ENCODE results near the gene ST8SIA6.

The ST8SIA6 gene

GRCh38 chr10:17352583-17352982, 101.8 kb downstream of the ST8SIA6 start:
- Histone ChIP-seq H4K20me1 (ENCODE audit: insufficient read depth, low read length) (no peaks in the 10 kb centered on the region), H3K27me3 (replicated peaks; ENCODE audit: insufficient read depth, low read length) (no peaks in the 10 kb centered on the region), H3K4me1 (ENCODE audit: low read length) (no peaks in the 10 kb centered on the region), H3K36me3 (replicated peaks; ENCODE audit: insufficient read depth, low read length) (no peaks in the 10 kb centered on the region), H3K9me3 (replicated peaks; ENCODE audit: insufficient read depth, low read length) (no peaks in the 10 kb centered on the region), H3K9me2 (replicated peaks; ENCODE audit: insufficient read depth, low read length) (no peaks in the 10 kb centered on the region), H3K27ac (ENCODE audit: low read length) (no peak overlapping the region), H3K79me2 (ENCODE audit: low read length) (no peaks in the 10 kb centered on the region), H3K4me3 (ENCODE audit: low read length) (no peak overlapping the region), H2AFZ (ENCODE audit: low read length) (no peak overlapping the region), H3F3A (ENCODE audit: insufficient read depth, low read length) (no peaks in the 10 kb centered on the region), H3K4me2 (ENCODE audit: low read depth, low read length) (no peak overlapping the region), H3K9ac (ENCODE audit: low read length) (no peak overlapping the region)
- no peak for TF ChIP-seq EZH2phosphoT487 (IDR thresholded peaks at IDR 0.05; ENCODE audit: low read length)
- TF ChIP-seq, protein P1, sequence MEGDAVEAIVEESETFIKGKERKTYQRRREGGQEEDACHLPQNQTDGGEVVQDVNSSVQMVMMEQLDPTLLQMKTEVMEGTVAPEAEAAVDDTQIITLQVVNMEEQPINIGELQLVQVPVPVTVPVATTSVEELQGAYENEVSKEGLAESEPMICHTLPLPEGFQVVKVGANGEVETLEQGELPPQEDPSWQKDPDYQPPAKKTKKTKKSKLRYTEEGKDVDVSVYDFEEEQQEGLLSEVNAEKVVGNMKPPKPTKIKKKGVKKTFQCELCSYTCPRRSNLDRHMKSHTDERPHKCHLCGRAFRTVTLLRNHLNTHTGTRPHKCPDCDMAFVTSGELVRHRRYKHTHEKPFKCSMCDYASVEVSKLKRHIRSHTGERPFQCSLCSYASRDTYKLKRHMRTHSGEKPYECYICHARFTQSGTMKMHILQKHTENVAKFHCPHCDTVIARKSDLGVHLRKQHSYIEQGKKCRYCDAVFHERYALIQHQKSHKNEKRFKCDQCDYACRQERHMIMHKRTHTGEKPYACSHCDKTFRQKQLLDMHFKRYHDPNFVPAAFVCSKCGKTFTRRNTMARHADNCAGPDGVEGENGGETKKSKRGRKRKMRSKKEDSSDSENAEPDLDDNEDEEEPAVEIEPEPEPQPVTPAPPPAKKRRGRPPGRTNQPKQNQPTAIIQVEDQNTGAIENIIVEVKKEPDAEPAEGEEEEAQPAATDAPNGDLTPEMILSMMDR (IDR thresholded peaks at IDR 0.05; ENCODE audit: low read length), result no peak
- DNase-seq, result no peak

DNA sequence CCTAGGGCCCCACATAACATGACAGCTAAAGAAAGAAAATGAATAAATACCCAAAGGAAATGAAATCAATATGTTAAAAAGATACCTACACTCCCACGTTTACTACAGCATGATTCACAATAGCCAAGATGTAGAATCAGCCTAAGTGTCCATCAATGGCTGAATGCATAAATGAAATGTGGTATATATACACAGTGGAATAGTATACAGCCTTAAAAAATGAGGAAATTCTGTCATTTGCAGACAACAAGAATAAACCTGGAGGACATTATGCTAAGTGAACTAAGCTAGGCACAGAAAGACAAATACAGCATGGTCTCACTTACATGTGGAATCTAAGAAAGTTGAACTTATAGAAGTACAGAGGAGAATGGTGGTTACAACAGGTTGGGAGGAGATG, 102.9 kb downstream of the ST8SIA6 start:
- no peak overlapping the region for H3K27ac ChIP-seq (ENCODE audit: low read length)
- no peaks in the 10 kb centered on the region for H3K9me2 ChIP-seq (replicated peaks; ENCODE audit: insufficient read depth, low read length)
- H3K9ac ChIP-seq (ENCODE audit: low read length), result no peak overlapping the region
- H2AFZ ChIP-seq (ENCODE audit: low read length), result no peak overlapping the region
- DNase-seq, result no peak
- no peaks in the 10 kb centered on the region for H3F3A ChIP-seq (ENCODE audit: insufficient read depth, low read length)
- H3K27me3 ChIP-seq (replicated peaks; ENCODE audit: insufficient read depth, low read length), result no peaks in the 10 kb centered on the region
- H3K4me3 ChIP-seq (ENCODE audit: low read length), result no peak overlapping the region
- no peaks in the 10 kb centered on the region for H4K20me1 ChIP-seq (ENCODE audit: insufficient read depth, low read length)
- H3K4me2 ChIP-seq (ENCODE audit: low read depth, low read length), result no peak overlapping the region
- no peaks in the 10 kb centered on the region for H3K36me3 ChIP-seq (replicated peaks; ENCODE audit: insufficient read depth, low read length)
- no peaks in the 10 kb centered on the region for H3K9me3 ChIP-seq (replicated peaks; ENCODE audit: insufficient read depth, low read length)
- TF ChIP-seq EZH2 (optimal IDR thresholded peaks at IDR 0.05; ENCODE audit: low read depth, low read length) (no peak), EZH2phosphoT487 (IDR thresholded peaks at IDR 0.05; ENCODE audit: low read length) (no peak)
- TF ChIP-seq, protein P1 (IDR thresholded peaks at IDR 0.05; ENCODE audit: low read length), result no peak
- H3K79me2 ChIP-seq (ENCODE audit: low read length), result no peaks in the 10 kb centered on the region
- no peaks in the 10 kb centered on the region for H3K4me1 ChIP-seq (ENCODE audit: low read length)

DNA sequence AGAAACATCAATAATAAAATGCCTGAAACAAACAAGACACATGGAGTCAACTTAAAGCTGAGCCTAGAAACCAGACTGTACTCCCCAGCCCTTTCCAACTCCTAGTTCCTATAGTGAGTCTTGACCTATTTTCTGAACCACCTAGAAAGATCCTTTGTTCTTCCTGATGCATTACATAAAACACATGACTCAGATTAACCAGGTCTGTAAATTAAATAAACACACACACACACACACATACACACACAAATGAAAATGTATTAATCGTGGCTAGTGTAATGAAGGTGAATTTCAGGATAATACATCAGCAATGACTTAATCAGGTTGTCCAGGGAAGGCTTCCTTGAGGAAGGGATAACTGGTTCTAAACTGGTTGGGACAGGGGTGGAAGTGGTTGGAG, 104.7 kb downstream of the ST8SIA6 start:
- H2AFZ ChIP-seq (ENCODE audit: low read length), result no peak overlapping the region
- no peak overlapping the region for H3K4me2 ChIP-seq (ENCODE audit: low read depth, low read length)
- DNase-seq, result no peak
- H3K9me2 ChIP-seq (replicated peaks; ENCODE audit: insufficient read depth, low read length), result no peaks in the 10 kb centered on the region
- H4K20me1 ChIP-seq (ENCODE audit: insufficient read depth, low read length), result no peaks in the 10 kb centered on the region
- no peak overlapping the region for H3K9ac ChIP-seq (ENCODE audit: low read length)
- no peak overlapping the region for H3K27ac ChIP-seq (ENCODE audit: low read length)
- H3K4me1 ChIP-seq (ENCODE audit: low read length), result no peaks in the 10 kb centered on the region
- H3K9me3 ChIP-seq (replicated peaks; ENCODE audit: insufficient read depth, low read length), result no peaks in the 10 kb centered on the region
- H3K36me3 ChIP-seq (replicated peaks; ENCODE audit: insufficient read depth, low read length), result no peaks in the 10 kb centered on the region
- no peak overlapping the region for H3K4me3 ChIP-seq (ENCODE audit: low read length)
- H3F3A ChIP-seq (ENCODE audit: insufficient read depth, low read length), result no peaks in the 10 kb centered on the region
- H3K27me3 ChIP-seq (replicated peaks; ENCODE audit: insufficient read depth, low read length), result no peaks in the 10 kb centered on the region
- TF ChIP-seq, protein P1 (IDR thresholded peaks at IDR 0.05; ENCODE audit: low read length), result no peak
- TF ChIP-seq EZH2 (optimal IDR thresholded peaks at IDR 0.05; ENCODE audit: low read depth, low read length), result no peak
- no peak for TF ChIP-seq EZH2phosphoT487 (IDR thresholded peaks at IDR 0.05; ENCODE audit: low read length)
- no peaks in the 10 kb centered on the region for H3K79me2 ChIP-seq (ENCODE audit: low read length)

Measured in MM.1S (cell line).